Adrenal gland (tissue), 5 donors: Measurements from ENCODE around the gene CRYBG2.

Experiments
- POLR2A ChIP-seq, 2 donors: fragments of 450-650 bp; IDR thresholded peaks; one replicate each; pipeline ENCODE4 v1.6.1; 2017; ENCODE audit warnings: antibody characterized with exemption in 2 of 2, mild to moderate bottlenecking in 2 of 2, moderate library complexity in 1 of 2
- TF ChIP-seq, protein P1 (sequence below), 6 experiments: fragments of 450-650 bp in 4 of 6; fragments of 200-600 bp in 2 of 6; sonication (generic) in 1 of 6; IDR thresholded peaks; 1 replicate in 5 of 6; 2 replicates in 1 of 6; pipeline versions ENCODE4 v1.5.1 to v1.8.0; 2016 to 2021; ENCODE audit warnings: antibody characterized with exemption in 6 of 6, mild to moderate bottlenecking in 2 of 6, moderate library complexity in 1 of 6
- donor health status: DM: no; HTN: no; CAD: no.

GRCh38 chr1:26352338-26352679, 1.6 kb downstream of the CRYBG2 start:
- TF ChIP-seq, protein P1, sequence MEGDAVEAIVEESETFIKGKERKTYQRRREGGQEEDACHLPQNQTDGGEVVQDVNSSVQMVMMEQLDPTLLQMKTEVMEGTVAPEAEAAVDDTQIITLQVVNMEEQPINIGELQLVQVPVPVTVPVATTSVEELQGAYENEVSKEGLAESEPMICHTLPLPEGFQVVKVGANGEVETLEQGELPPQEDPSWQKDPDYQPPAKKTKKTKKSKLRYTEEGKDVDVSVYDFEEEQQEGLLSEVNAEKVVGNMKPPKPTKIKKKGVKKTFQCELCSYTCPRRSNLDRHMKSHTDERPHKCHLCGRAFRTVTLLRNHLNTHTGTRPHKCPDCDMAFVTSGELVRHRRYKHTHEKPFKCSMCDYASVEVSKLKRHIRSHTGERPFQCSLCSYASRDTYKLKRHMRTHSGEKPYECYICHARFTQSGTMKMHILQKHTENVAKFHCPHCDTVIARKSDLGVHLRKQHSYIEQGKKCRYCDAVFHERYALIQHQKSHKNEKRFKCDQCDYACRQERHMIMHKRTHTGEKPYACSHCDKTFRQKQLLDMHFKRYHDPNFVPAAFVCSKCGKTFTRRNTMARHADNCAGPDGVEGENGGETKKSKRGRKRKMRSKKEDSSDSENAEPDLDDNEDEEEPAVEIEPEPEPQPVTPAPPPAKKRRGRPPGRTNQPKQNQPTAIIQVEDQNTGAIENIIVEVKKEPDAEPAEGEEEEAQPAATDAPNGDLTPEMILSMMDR (IDR thresholded peaks at IDR 0.05): no peak
- TF ChIP-seq POLR2A (IDR thresholded peaks at IDR 0.05): no peak
